Measurements from ENCODE around the gene PDE3A.
"Not testable (repeated sequence)": the region's sequence is repeated elsewhere in the genome, so short reads cannot be mapped to it uniquely, and the experiment has no call there.

PDE3A gene

GRCh38 chr12:20375560-20375959, 7.2 kb downstream of the PDE3A start:
- no peak for DNase-seq

DNA sequence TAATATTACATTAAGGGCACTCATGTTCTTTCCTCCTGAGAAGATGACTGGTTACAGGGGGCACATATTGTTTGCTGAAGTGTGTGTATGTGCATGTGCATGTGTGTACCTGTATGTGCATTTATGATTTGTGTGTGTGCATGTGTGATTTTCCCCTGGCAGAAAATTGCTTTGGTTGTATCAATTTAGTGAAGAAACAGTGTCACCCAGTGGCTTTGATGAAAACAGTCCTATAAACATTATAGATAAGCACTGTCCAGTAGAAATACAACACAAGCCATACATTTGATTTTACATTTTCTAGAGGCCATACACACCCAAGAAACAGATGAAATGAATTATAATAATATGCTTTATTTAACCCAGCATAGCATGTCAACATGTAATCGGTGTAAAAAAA, 8.6 kb downstream of the PDE3A start:
- DNase-seq = no peak

DNA sequence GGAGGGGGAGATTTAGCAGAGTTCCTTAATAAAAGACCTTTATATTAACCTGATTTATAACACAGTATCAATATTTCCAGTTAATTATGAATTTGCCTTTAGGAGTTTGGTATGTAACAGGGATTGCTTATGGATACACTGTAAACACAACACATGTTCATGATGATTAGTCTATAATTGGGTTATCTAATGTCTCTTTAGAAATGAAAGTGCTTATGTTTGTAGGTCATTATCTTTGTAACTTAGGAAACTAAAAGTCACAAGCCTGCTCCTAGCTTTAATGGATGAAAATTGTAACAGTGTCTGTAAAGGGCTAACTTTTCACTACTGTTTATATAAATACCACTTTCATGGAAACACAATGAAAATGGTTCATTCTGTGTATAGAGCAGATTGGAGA, 9.4 kb downstream of the PDE3A start:
- DNase-seq = no peak

- DNase-seq = no peak
These were observed 13.8 kb downstream of the PDE3A start for GRCh38 chr12:20382117-20382516.

- DNase-seq = no peak
These were observed 15.3 kb downstream of the PDE3A start for GRCh38 chr12:20383612-20384011.

DNA sequence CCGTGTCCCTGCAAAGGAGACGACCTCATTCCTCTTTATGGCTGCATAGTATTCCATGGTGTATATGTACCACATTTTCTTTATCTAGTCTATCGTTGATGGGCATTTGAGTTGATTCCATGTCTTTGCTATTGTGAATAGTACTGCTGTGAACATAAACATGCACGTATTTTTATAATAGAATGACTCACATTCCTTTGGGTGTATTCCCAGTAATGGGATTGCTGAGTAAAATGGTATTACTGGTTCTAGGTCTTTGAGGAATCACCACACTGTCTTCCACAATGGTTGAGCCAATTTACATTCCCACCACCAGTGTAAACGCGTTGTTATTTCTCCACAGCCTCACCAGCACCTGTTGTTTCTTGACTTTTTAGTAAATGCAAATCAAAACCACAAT, 16.5 kb downstream of the PDE3A start:
- DNase-seq = not testable (repeated sequence)

DNA sequence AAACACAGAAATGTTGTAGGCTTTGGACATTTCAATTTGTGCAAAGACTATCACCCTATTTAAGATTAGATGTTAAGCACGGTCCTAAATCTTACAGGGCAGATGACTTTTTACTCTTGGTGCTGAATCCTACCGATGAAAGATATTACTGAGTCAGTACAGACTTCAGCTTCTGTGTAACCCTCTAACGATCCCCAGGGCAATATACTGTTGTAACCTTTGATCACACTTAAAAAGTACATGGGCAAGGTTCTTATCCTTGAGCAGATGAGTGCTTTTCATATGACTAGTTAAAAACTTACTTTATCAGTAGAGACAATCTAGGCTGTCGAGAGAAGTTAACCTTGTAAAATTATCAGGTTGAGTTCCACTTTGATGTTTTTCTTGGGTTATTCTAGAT, 22.5 kb downstream of the PDE3A start:
- DNase-seq = no peak

DNA sequence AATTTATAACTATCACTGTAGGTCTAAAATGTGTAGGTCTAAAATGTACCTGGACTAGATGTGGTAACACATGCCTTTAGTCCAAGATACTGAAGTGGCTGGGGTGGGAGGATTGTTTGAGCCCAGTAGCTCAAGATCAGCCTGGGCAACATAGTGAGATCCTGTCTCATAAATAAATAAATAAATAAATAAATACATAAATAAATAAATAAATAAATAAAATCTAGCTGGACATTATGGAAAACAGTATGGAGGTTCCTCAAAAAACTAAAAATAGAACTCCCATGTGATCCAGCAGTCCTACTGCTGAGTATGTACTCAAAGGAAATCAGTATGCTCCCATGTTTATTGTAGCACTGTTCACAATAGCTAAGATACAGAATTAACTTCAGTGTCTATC, 24.0 kb downstream of the PDE3A start:
- no peak for DNase-seq

- no peak for DNase-seq
These were observed 25.4 kb downstream of the PDE3A start for GRCh38 chr12:20393707-20394106.

GRCh38 chr12:20395791-20396550, 27.6 kb downstream of the PDE3A start:
- DNase-seq = no peak

DNA sequence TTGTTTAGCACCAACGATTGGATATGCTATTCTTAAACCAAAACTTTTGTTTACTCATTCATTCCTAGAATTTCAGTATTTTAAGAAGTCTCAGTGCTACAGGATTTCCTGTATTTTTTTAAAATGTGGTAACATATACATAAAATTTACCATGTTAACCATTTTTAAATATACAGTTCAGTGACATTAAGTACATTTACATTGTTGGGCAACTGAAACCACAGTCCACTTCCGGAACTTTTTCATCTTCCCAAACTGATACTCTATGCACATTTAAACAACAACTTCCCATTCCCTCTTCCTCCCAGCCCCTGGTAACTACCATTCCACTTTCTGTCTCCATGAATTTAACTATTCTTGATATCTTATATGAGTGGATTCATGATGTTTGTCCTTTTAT, 30.3 kb downstream of the PDE3A start:
- no peak for DNase-seq

DNA sequence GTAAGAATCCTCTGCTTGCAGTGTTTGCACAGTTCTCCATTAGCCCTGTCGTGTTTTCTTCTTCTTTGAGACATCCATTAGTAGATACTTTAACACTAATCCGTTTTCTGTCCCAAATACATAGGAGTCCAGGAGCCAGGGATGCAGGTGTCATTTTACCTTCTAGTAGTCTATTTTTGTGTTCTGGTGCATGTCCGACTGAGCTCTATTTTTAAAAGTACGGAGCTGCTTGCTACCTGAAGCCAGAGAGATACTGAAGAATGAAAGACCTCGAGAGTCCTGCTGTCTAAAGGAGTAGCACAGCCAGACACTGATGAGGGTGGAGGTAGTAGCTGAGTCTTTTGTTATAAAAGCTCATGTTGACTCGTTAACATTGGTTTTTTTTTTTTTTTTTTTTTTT, 31.7 kb downstream of the PDE3A start:
- no peak for DNase-seq

- no peak for DNase-seq
These were observed 34.9 kb downstream of the PDE3A start for GRCh38 chr12:20403230-20403629.

DNA sequence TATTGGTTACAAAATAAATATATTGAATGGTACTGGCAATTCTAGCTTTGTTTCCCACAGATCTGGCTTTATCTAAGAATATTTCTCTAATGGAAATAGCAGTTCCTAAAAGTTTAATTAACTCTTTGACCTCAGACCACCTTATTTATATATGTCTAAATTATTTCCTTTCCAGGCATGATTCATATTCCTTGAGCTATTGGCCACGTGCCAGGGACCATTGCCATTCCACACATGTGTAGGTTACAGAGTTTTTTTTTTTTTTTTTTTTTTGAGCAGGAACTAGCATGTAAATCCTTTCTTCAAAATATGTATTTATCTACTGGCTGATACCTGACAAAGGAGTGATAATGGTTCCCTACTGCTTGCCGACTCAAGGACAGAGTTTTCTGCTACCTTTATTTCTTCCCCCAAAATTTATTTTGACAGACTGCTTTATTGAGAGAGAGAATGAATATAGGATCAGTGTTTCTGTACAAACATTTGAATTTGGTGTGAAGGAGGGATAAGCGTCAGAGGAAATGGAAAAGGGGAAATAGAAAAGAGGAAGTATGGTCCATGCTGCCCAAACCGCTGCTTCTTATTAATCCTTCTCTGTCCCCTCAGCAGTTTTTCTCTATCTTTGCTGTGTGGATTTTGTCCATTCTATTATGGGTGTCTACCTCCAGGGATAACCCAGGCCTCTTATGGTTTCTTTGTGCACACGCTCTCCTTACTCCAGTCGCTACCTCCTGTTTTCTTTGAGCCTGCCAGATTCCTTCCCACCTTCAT, 36.4 kb downstream of the PDE3A start:
- no peak for DNase-seq

DNA sequence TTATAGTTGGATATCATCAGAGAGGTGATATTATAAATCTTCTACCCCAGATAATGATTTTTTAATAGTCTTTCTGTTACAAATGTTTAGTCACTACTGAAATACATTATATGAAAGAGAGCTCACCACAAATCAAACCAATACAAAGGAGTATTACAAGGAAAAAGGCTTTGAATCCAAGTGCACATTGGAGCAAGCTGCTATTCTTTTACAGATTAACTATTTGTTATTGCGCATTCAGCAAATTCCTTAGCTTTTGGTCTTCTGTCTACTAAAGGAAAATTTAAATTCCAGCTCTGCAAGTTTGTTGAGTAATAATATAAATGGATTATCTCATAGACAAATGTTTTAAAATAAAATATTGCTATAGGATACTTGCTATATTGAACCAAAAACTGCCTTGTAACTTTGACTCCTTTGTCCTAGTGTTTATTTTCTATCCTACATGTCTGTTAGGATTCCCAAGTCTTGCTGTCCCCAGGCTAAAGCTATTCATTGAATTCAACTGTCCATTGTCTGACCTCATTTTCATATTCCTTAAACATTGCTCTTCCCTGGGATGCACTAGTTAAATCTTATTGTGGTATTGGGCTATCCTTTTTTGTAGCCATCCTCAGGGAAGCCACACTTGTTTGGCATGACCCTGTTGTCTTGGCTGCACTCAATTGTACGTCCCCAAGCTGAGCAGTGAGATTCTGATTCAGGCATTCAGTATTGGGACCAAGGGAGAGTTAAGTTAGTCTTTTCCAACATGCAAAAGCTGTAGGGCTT, 41.5 kb downstream of the PDE3A start:
- DNase-seq = no peak

DNA sequence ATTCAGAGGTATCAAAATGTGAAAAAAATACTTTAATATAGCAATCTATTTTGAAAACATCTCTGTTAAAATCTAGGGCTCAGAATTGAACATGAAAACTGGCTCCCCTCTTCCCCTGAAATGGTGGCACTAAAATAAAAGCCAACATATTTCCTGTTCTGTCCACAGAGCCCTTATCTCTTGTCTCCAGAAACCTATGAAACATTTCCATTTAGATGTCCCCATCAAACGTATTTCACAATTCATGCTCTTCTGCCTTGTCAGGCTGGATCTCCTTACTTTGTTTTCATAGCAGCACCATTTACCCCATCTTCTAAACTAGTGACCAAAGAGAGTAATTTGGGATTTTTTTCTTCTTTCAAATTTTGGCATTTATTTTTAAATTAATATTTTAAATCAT, 42.4 kb downstream of the PDE3A start:
- DNase-seq = no peak

DNA sequence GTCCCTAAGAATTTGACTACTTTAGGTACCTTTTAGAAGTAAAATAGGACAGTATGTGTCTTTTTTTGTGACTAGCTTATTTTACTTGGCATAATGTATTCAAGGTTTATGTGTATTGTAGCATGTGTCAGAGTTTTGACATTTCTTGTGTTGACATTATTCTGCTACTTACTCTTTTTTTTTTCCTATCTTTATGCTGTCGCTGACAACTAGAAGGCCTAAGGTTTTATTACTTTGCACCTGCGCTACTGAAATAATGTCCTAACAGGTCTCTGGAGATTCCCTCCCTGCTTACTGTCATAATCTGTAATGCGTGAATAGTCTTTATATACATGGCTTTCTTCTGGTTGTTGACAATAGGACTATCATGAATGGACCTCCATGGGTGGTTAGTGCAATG, 43.0 kb downstream of the PDE3A start:
- no peak for DNase-seq

- no peak for DNase-seq
These were observed 46.7 kb downstream of the PDE3A start for GRCh38 chr12:20415028-20415427.

- DNase-seq = no peak
These were observed 47.3 kb downstream of the PDE3A start for GRCh38 chr12:20415641-20416040.

- DNase-seq = no peak
These were observed 52.2 kb downstream of the PDE3A start for GRCh38 chr12:20420557-20420956.

GRCh38 chr12:20421421-20421820, 53.1 kb downstream of the PDE3A start:
- DNase-seq = peak; percentile 25

- DNase-seq = no peak
These were observed 55.2 kb downstream of the PDE3A start for GRCh38 chr12:20423557-20423956.

DNA sequence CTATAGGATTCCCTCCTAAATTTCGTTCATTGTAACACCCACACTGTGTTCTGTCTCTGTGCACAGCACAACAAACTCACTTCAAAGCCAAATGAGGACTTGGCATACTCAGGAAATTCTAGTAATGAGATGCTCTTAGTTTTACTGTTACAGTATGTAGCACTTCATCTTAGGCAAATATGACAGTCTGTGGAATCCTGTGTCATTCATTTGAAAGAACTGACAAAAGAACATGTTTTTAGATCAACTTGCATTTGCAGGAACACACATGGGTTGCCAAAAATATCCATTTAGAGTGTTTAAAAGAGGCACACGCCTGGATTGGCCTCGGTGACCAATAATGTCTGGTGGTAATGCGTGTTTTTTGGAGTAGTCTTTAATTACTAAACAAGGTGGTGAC, 56.5 kb downstream of the PDE3A start:
- no peak for DNase-seq

DNA sequence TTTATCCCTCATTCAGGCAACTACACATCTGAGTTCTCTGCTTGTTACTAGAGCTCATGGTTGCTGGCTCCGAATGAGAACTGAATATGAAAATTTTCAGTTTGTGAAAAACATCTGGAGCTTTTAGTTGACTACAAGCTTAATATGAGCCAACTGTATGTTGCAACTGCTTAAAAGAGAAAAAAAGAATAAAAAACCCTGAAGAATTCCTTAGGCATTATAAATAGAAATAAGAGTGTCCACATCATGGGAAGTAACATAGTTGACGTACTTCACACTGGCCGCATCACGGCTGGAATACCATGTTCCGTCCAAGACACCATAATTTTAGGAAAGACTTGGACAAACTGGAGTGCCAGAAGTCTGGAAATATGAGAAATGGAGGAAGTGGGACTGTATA, 57.9 kb downstream of the PDE3A start:
- no peak for DNase-seq

All from NK-92 treated with Interleukin-12 subunit alpha and Interleukin-12 subunit beta, amount 100 ng/mL, for 24 hours (cell line).